Mesenchymal stem cell (in vitro differentiated cells and primary cell): ENCODE measurements around the gene ABCA4.

ENCODE experiments used
- DNase-seq: peaks from one replicate; pipeline ENCODE4 v3.0.0-alpha.2; 2013
- H2AFZ ChIP-seq: one replicate; pipeline ENCODE4 v1.6.1; 2013; ENCODE audit warnings: low read depth, mild to moderate bottlenecking, control low read depth, inconsistent platforms, low read length, moderate library complexity
- H2AK5ac ChIP-seq: 2 replicates; pipeline ENCODE4 v1.6.1; 2013; ENCODE audit warnings: low read length, moderate library complexity, mild to moderate bottlenecking, inconsistent platforms; ENCODE audit not compliant: severe bottlenecking
- H2BK120ac ChIP-seq: one replicate; pipeline ENCODE4 v1.6.1; 2013; ENCODE audit warnings: low read depth, mild to moderate bottlenecking, inconsistent platforms, low read length, moderate library complexity
- H2BK12ac ChIP-seq, 2 experiments: one replicate each; pipeline ENCODE4 v1.6.1; 2013; ENCODE audit warnings: inconsistent platforms in 2 of 2, low read length in 2 of 2, mild to moderate bottlenecking in 2 of 2, moderate library complexity in 2 of 2, control low read depth in 1 of 2
- H2BK15ac ChIP-seq: one replicate; pipeline ENCODE4 v1.6.1; 2013; ENCODE audit warnings: mild to moderate bottlenecking, low read depth, inconsistent platforms; ENCODE audit not compliant: poor library complexity, severe bottlenecking
- H2BK5ac ChIP-seq: 2 replicates; pipeline ENCODE4 v1.6.1; 2013; ENCODE audit warnings: low read depth, mild to moderate bottlenecking, low read length, control low read depth, inconsistent platforms; ENCODE audit not compliant: poor library complexity, severe bottlenecking
- H3K14ac ChIP-seq, 2 experiments: one replicate each; pipeline ENCODE4 v1.6.1; 2013; ENCODE audit warnings: inconsistent platforms in 2 of 2, low read length in 2 of 2, control low read depth in 1 of 2, mild to moderate bottlenecking in 1 of 2, moderate library complexity in 1 of 2
- H3K18ac ChIP-seq, 2 experiments: one replicate each; pipeline ENCODE4 v1.6.1; 2013; ENCODE audit warnings: inconsistent platforms in 2 of 2, low read length in 2 of 2, control low read depth in 1 of 2, low read depth in 1 of 2, mild to moderate bottlenecking in 1 of 2
- H3K23ac ChIP-seq, 2 experiments: one replicate each; pipeline ENCODE4 v1.6.1; 2013; ENCODE audit warnings: inconsistent platforms in 2 of 2, low read length in 2 of 2, mild to moderate bottlenecking in 2 of 2, moderate library complexity in 2 of 2, control low read depth in 1 of 2
- H3K27ac ChIP-seq: 2 replicates; pipeline ENCODE4 v1.5.1; 2013; ENCODE audit warnings: mild to moderate bottlenecking, moderate library complexity, low read length, control low read depth, inconsistent platforms; ENCODE audit not compliant: poor library complexity, severe bottlenecking
- H3K27me3 ChIP-seq, 2 experiments: 2 replicates each; pipeline versions ENCODE4 v1.6.1 to v1.7.0; 2013; ENCODE audit warnings: low read length in 2 of 2, mild to moderate bottlenecking in 2 of 2, moderate library complexity in 2 of 2, control low read depth in 1 of 2, inconsistent platforms in 1 of 2; ENCODE audit not compliant: control insufficient read depth in 1 of 2, insufficient read depth in 1 of 2
- H3K36me3 ChIP-seq, 2 experiments: 2 replicates each; pipeline versions ENCODE4 v1.6.1 to v1.7.0; 2013; ENCODE audit warnings: low read length in 2 of 2, control low read depth in 1 of 2, inconsistent platforms in 1 of 2, low read depth in 1 of 2, mild to moderate bottlenecking in 1 of 2; ENCODE audit not compliant: insufficient read depth in 2 of 2, control insufficient read depth in 1 of 2
- H3K4ac ChIP-seq, 2 experiments: one replicate each; pipeline ENCODE4 v1.6.1; 2013; ENCODE audit warnings: inconsistent platforms in 2 of 2, low read length in 2 of 2, mild to moderate bottlenecking in 2 of 2, moderate library complexity in 2 of 2, control low read depth in 1 of 2, low read depth in 1 of 2
- H3K4me1 ChIP-seq: 2 replicates; pipeline ENCODE4 v1.6.1; 2013; ENCODE audit warnings: low read depth, low read length, control low read depth; ENCODE audit not compliant: control insufficient read depth, insufficient read depth
- H3K4me2 ChIP-seq: 2 replicates; pipeline ENCODE4 v1.6.1; 2013; ENCODE audit warnings: low read length, mild to moderate bottlenecking, inconsistent platforms; ENCODE audit not compliant: poor library complexity, severe bottlenecking
- H3K4me3 ChIP-seq, 2 experiments: 2 replicates each; pipeline versions ENCODE4 v1.5.1 to v1.7.0; 2013; ENCODE audit warnings: low read length in 2 of 2, mild to moderate bottlenecking in 2 of 2, control low read depth in 1 of 2, low read depth in 1 of 2; ENCODE audit not compliant: insufficient read depth in 1 of 2
- H3K79me1 ChIP-seq: replicated peaks from 2 replicates; pipeline ENCODE4 v1.6.1; 2013; ENCODE audit warnings: mild to moderate bottlenecking, control low read depth, low read length, inconsistent platforms; ENCODE audit not compliant: poor library complexity, severe bottlenecking
- H3K9ac ChIP-seq: 2 replicates; pipeline ENCODE4 v1.7.0; 2013; ENCODE audit warnings: mild to moderate bottlenecking, low read length, moderate library complexity
- H3K9me3 ChIP-seq: 2 replicates; pipeline ENCODE4 v1.7.0; 2013; ENCODE audit warnings: mild to moderate bottlenecking, low read length; ENCODE audit not compliant: control insufficient read depth
- H4K8ac ChIP-seq: one replicate; pipeline ENCODE4 v1.6.1; 2013; ENCODE audit warnings: inconsistent platforms, mild to moderate bottlenecking, low read length, moderate library complexity
- H4K91ac ChIP-seq: one replicate; pipeline ENCODE4 v1.6.1; 2013; ENCODE audit warnings: mild to moderate bottlenecking, low read length, inconsistent platforms
- WGBS: methylation state at CpG from one replicate; pipeline ENCODE4 v1.1.7; 2013; ENCODE audit warnings: mixed read lengths; 5-methylcytosine and 5-hydroxymethylcytosine counted together

The ABCA4 gene

DNA sequence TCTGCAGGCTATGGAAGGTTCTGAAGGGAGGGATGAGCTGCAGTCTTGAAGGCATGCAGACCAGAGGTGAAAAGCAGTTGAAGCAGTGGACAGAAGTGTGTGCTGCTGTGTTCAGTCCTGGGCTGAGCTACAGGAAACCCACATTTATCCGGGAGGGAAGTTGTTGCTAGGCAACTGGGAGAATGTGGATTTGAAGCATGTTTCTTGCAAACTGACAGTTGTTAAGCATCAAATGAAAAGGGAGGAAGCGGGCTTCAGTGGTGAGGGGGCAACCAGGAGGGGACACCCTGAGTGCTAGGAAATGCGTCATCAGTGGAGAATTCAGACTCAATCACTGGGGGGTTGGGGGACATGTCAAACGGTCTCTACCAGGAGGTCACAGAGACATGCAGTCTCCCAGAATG is 28.7 kb downstream of the ABCA4 start:
- WGBS: 20% methylated on average over 4 of the region's 4 CpGs
- Histone ChIP-seq H3K14ac (no peak overlapping the region), H2BK12ac (no peak overlapping the region), H3K36me3 (no peaks in the 10 kb centered on the region), H3K9me3 (no peaks in the 10 kb centered on the region), H3K9ac (no peak overlapping the region), H2BK120ac (peak overlapping the region; percentile 21), H2BK5ac (no peak overlapping the region), H2AK5ac (peak overlapping the region; percentile 90), H3K27ac (peak overlapping the region; percentile 99), H3K4me2 (no peak overlapping the region), H3K27me3 (no peaks in the 10 kb centered on the region), H2BK15ac (peak overlapping the region; percentile 12), H3K79me1 (no peaks in the 10 kb centered on the region), H3K4ac (no peak overlapping the region), H2AFZ (no peak overlapping the region), H3K18ac (no peak overlapping the region), H3K23ac (no peak overlapping the region), H4K8ac (no peak overlapping the region), H3K4me1 (peaks cover 36% of the 10 kb centered on the region), H3K4me3 (no peak overlapping the region), H4K91ac (peak overlapping the region; percentile 44)
- peak; percentile 74 for DNase-seq

DNA sequence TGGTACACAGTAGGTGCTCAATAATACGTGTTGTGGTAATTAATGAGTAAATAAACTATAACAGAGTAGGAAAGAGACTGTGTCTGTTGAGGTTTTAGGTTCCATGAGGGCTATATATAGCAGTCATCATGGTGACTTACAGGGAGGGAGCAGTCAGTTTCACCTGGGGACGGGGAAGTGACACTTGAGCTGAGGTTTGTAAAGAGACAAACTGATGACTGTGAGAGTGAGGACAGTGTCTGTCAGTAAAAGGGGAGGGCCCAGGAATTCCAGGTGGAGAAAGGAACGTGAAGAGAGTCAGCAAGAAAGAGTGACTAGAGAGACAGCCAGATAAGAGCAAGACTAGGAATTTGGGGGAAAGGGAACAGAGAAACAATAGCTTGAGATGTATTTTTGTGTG is 30.2 kb downstream of the ABCA4 start:
- Histone ChIP-seq H3K27me3 (no peaks in the 10 kb centered on the region), H3K9me3 (no peaks in the 10 kb centered on the region), H3K23ac (no peak overlapping the region), H2BK120ac (no peak overlapping the region), H3K79me1 (no peaks in the 10 kb centered on the region), H4K8ac (no peak overlapping the region), H2BK5ac (no peak overlapping the region), H3K36me3 (no peaks in the 10 kb centered on the region), H3K9ac (no peak overlapping the region), H2AFZ (no peak overlapping the region), H3K4me2 (no peak overlapping the region), H2BK15ac (no peak overlapping the region), H3K4ac (no peak overlapping the region), H3K18ac (no peak overlapping the region), H3K4me1 (peaks cover 24% of the 10 kb centered on the region), H3K14ac (no peak overlapping the region), H3K4me3 (no peak overlapping the region), H2AK5ac (peak overlapping the region; percentile 23), H3K27ac (no peak overlapping the region), H2BK12ac (no peak overlapping the region), H4K91ac (no peak overlapping the region)
- 81% methylated on average over 3 of the region's 3 CpGs for WGBS
- DNase-seq: no peak

DNA sequence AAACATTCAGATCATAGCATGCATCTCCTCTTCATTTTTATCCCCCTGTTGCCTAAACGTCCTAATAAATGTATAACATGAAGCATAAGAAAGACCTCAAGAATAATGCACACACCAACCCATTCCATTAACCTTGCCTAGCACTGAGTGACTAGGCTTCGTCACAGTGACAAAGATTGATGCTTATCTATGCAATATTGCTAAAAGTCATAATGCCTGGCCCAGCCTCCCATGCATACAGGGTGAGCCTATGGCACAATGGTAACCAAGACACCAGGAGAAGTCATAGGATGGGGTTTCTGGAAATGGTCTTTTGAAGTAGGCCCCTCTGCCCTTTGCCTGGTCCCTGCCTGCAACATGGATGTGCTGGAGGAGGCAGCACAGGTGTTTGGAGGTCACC is 33.8 kb downstream of the ABCA4 start:
- Histone ChIP-seq H2BK120ac (no peak overlapping the region), H3K9ac (no peak overlapping the region), H2BK15ac (no peak overlapping the region), H2BK5ac (no peak overlapping the region), H2BK12ac (no peak overlapping the region), H3K4me2 (no peak overlapping the region), H3K79me1 (no peaks in the 10 kb centered on the region), H4K91ac (no peak overlapping the region), H3K27ac (no peak overlapping the region), H3K36me3 (no peaks in the 10 kb centered on the region), H3K14ac (no peak overlapping the region), H3K27me3 (no peaks in the 10 kb centered on the region), H2AK5ac (no peak overlapping the region), H3K9me3 (no peaks in the 10 kb centered on the region), H3K18ac (no peak overlapping the region), H3K4me3 (no peak overlapping the region), H3K23ac (no peak overlapping the region), H2AFZ (no peak overlapping the region), H3K4ac (no peak overlapping the region), H3K4me1 (peaks cover 6% of the 10 kb centered on the region), H4K8ac (no peak overlapping the region)
- DNase-seq: no peak
- WGBS: 85% methylated on average over 2 of the region's 2 CpGs

DNA sequence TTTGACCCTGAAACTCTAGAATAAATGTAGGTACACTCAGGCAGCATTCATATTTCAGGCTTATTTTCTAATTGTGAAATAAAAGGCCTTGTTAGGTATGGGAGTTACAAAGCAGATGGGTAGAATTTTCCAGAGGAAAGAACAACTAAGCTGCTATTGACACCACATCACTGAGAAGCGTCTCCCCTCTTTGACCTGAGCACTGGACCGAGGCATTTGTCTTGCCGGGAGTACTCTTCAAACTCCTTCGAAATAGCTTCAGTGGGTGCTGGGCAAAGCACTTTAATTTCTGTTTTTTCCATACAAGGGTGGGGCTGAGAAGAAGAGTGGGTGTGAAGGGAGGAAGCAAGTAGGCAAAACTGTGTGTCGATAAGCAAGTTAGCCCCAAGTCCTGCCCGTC is 36.4 kb downstream of the ABCA4 start:
- Histone ChIP-seq H3K9me3 (no peaks in the 10 kb centered on the region), H2BK120ac (no peak overlapping the region), H3K4me3 (no peak overlapping the region), H3K27ac (no peak overlapping the region), H2BK5ac (no peak overlapping the region), H2AFZ (no peak overlapping the region), H2AK5ac (peak overlapping the region; percentile 60), H3K4me1 (peaks cover 8% of the 10 kb centered on the region), H3K23ac (no peak overlapping the region), H3K79me1 (no peaks in the 10 kb centered on the region), H3K18ac (no peak overlapping the region), H4K8ac (no peak overlapping the region), H3K9ac (no peak overlapping the region), H2BK15ac (no peak overlapping the region), H3K27me3 (no peaks in the 10 kb centered on the region), H3K4ac (no peak overlapping the region), H2BK12ac (no peak overlapping the region), H3K36me3 (no peaks in the 10 kb centered on the region), H3K4me2 (no peak overlapping the region), H3K14ac (no peak overlapping the region), H4K91ac (no peak overlapping the region)
- DNase-seq: no peak
- WGBS: 97% methylated on average over 6 of the region's 6 CpGs
